A549 (cell line): Measurements from ENCODE around the gene WDR48.

Source experiments
- CTCF ChIP-seq: fragments of >200 bp; sonication (Bioruptor Twin); formaldehyde crosslinking; IDR thresholded peaks from 3 replicates; pipeline ENCODE4 v1.5.1; 2016
- EHF ChIP-seq: fragments of 250-450 bp; sonication (Bioruptor Pico); IDR thresholded peaks from 2 replicates; pipeline ENCODE4 v1.5.0; 2020; ENCODE audit warnings: mild to moderate bottlenecking
- ELK1 ChIP-seq: fragments of 150-350 bp; IDR thresholded peaks from 2 replicates; pipeline ENCODE4 v1.6.1; 2014; ENCODE audit warnings: low read depth, mild to moderate bottlenecking, low read length
- HDAC2 ChIP-seq: fragments of 200-600 bp; sonication (generic); IDR thresholded peaks from 2 replicates; pipeline ENCODE4 v1.6.1; 2016
- HMGXB4 ChIP-seq: fragments of 250-450 bp; sonication (Bioruptor Pico); IDR thresholded peaks from 2 replicates; pipeline ENCODE4 v1.5.0; 2021; ENCODE audit warnings: mild to moderate bottlenecking, moderate library complexity, borderline replicate concordance
- HOXA7 ChIP-seq: fragments of 250-450 bp; sonication (Bioruptor Pico); IDR thresholded peaks from 2 replicates; pipeline ENCODE4 v1.5.0; 2020; ENCODE audit warnings: mild to moderate bottlenecking, moderate library complexity
- JUNB ChIP-seq: fragments of >200 bp; sonication (Bioruptor Twin); formaldehyde crosslinking; IDR thresholded peaks from 2 replicates; pipeline ENCODE4 v1.6.1; 2016
- NPAS2 ChIP-seq: fragments of 250-450 bp; sonication (Bioruptor Pico); IDR thresholded peaks from 2 replicates; pipeline ENCODE4 v1.8.0; 2022; ENCODE audit warnings: mild to moderate bottlenecking, moderate library complexity, borderline replicate concordance
- PBX3 ChIP-seq: IDR thresholded peaks from 2 replicates; pipeline ENCODE4 v1.6.1; 2012
- PHF8 ChIP-seq: fragments of 200-600 bp; sonication (generic); IDR thresholded peaks from 2 replicates; pipeline ENCODE4 v1.6.1; 2016; ENCODE audit warnings: low read depth, mild to moderate bottlenecking, antibody characterized with exemption, moderate library complexity, borderline replicate concordance
- POLR2A ChIP-seq: IDR thresholded peaks from 2 replicates; pipeline ENCODE4 v1.6.1; 2012; ENCODE audit warnings: mild to moderate bottlenecking, low read length
- RCOR1 ChIP-seq: fragments of 150-350 bp; IDR thresholded peaks from 2 replicates; pipeline ENCODE4 v1.6.1; 2014; ENCODE audit warnings: antibody characterized with exemption, low read length, low read depth
- REST ChIP-seq: fragments of 200-600 bp; sonication (generic); IDR thresholded peaks from 2 replicates; pipeline ENCODE4 v1.6.1; 2016; ENCODE audit warnings: antibody characterized with exemption, mild to moderate bottlenecking, moderate library complexity
- ZFP36 ChIP-seq: fragments of 450-650 bp; IDR thresholded peaks from 2 replicates; pipeline ENCODE4 v1.6.1; 2014; ENCODE audit warnings: borderline replicate concordance; ENCODE audit not compliant: partially characterized antibody

GRCh38 chr3:39137435-39137936 lies 85.7 kb downstream of the WDR48 start:
- no peak for TF ChIP-seq CTCF
- no peak for TF ChIP-seq REST
- TF ChIP-seq EHF (CRISPR knock-in tag), result no peak
- TF ChIP-seq POLR2A, result no peak
- no peak for TF ChIP-seq HMGXB4 (CRISPR knock-in tag)
- no peak for TF ChIP-seq PBX3
- TF ChIP-seq RCOR1, result no peak
- no peak for TF ChIP-seq HOXA7 (CRISPR knock-in tag)
- no peak for TF ChIP-seq NPAS2 (CRISPR knock-in tag)
- no peak for TF ChIP-seq HDAC2
- TF ChIP-seq ZFP36, result no peak
- TF ChIP-seq JUNB, result no peak
- no peak for TF ChIP-seq PHF8
- TF ChIP-seq ELK1, result no peak
